ENCODE results near the gene FGD1. TPM values are rescaled to one million over a fixed set of nuclear protein-coding genes. Genes with fewer than 3 reads are reported as not detected.

FGD1 gene
- total and polyA plus RNA-seq, 3 donors from 2014 or later = 5.2 to 6.3 (median 6.0) TPM

- H3K4me1 ChIP-seq = no peaks in the 10 kb centered on the region
- no peak for DNase-seq
- WGBS, 2 donors = 100% methylated on average over 3 to 4 of the region's 21 CpGs
- no peak overlapping the region for H3K27ac ChIP-seq
- H3K27me3 ChIP-seq = no peaks in the 10 kb centered on the region
- intact Hi-C loops (cut with DNase I; ENCODE audit: low total_unique reads) = no loop called here
- no peaks in the 10 kb centered on the region for H3K9me3 ChIP-seq
- H3K4me3 ChIP-seq = no peak overlapping the region
- no peaks in the 10 kb centered on the region for H3K36me3 ChIP-seq (ENCODE audit: low read depth, missing control alignments)
- TF ChIP-seq CTCF (IDR thresholded peaks at IDR 0.05) = no peak
Measured at GRCh38 chrX:54470054-54470760, 25.8 kb downstream of the FGD1 start.

DNA sequence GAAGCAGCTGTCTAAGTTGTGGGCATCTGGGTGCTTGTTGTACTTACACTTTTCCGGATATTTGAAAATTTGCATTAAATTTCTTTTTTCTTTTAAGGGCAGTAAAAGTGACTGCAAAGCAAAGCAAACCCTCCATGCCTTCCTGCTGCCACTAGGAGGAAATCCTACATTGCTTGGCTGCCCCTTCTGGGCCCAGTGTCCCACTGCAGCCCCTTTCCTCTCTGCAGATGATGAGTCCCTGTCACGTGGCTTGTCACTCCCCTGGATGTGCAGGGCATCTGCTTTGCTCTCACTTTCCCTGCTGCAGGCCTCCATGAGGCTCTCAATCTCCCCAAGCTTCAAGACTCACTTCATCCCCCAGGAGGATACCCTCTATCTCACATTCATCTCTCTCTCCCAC lies 43.1 kb downstream of the FGD1 start:
- TF ChIP-seq POLR2A (IDR thresholded peaks at IDR 0.05) (no peak), CTCF (IDR thresholded peaks at IDR 0.05) (no peak)
- WGBS, 2 donors = 51 to 53% methylated on average over 2 of the region's 2 CpGs
- DNase-seq = no peak
- no peaks in the 10 kb centered on the region for H3K27me3 ChIP-seq
- intact Hi-C loops (cut with DNase I; ENCODE audit: low total_unique reads) = no loop called here
- H3K9me3 ChIP-seq = no peaks in the 10 kb centered on the region
- no peak overlapping the region for H3K27ac ChIP-seq
- H3K4me3 ChIP-seq = no peak overlapping the region
- H3K36me3 ChIP-seq (ENCODE audit: low read depth, missing control alignments) = no peaks in the 10 kb centered on the region
- no peaks in the 10 kb centered on the region for H3K4me1 ChIP-seq

GRCh38 chrX:54449929-54450328 lies 46.1 kb downstream of the FGD1 start:
- no peak for DNase-seq
- no peaks in the 10 kb centered on the region for H3K36me3 ChIP-seq (ENCODE audit: low read depth, missing control alignments)
- no peaks in the 10 kb centered on the region for H3K4me1 ChIP-seq
- H3K27ac ChIP-seq = no peak overlapping the region
- no peak overlapping the region for H3K4me3 ChIP-seq
- intact Hi-C loops (cut with DNase I; ENCODE audit: low total_unique reads) = no loop called here
- H3K27me3 ChIP-seq = no peaks in the 10 kb centered on the region
- TF ChIP-seq CTCF (IDR thresholded peaks at IDR 0.05) (no peak), POLR2A (IDR thresholded peaks at IDR 0.05) (no peak)
- no peaks in the 10 kb centered on the region for H3K9me3 ChIP-seq

DNA sequence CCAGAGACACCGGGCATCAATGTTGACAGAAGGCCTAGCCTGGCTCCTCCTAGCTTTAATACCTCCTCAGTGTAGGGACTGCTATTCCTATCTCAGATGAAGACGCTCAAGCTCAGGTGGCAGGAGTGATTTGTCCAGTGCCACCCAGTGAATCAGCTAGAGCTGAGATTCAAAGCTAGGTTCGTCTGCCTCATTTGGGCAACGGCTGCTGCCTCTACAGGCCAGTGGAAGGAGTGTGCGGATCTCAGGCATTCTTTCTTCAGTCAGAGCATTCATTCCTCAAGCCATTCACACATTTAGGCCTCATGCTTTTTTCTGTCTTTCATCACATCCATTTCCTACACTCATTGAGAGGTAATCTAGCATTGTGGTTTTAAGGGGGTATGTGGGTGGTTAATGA lies 48.6 kb downstream of the FGD1 start:
- H3K36me3 ChIP-seq (ENCODE audit: low read depth, missing control alignments) = no peaks in the 10 kb centered on the region
- no peak overlapping the region for H3K4me3 ChIP-seq
- no peak overlapping the region for H3K27ac ChIP-seq
- no peaks in the 10 kb centered on the region for H3K27me3 ChIP-seq
- H3K9me3 ChIP-seq = no peaks in the 10 kb centered on the region
- no peaks in the 10 kb centered on the region for H3K4me1 ChIP-seq
- intact Hi-C loops (cut with DNase I; ENCODE audit: low total_unique reads) = no loop called here
- TF ChIP-seq POLR2A (IDR thresholded peaks at IDR 0.05) (no peak), CTCF (IDR thresholded peaks at IDR 0.05) (no peak)
- WGBS, 2 donors = 75 to 93% methylated on average over 4 to 5 of the region's 5 CpGs
- peak; percentile 28 for DNase-seq

GRCh38 chrX:54446084-54446483 lies 50.0 kb downstream of the FGD1 start:
- 60 to 100% methylated on average over 1 of the region's 17 CpGs for WGBS, 2 donors
- H3K9me3 ChIP-seq = no peaks in the 10 kb centered on the region
- TF ChIP-seq CTCF (IDR thresholded peaks at IDR 0.05) (no peak), POLR2A (IDR thresholded peaks at IDR 0.05) (no peak)
- no peak for DNase-seq
- no peaks in the 10 kb centered on the region for H3K36me3 ChIP-seq (ENCODE audit: low read depth, missing control alignments)
- H3K27me3 ChIP-seq = no peaks in the 10 kb centered on the region
- H3K27ac ChIP-seq = no peak overlapping the region
- H3K4me1 ChIP-seq = no peaks in the 10 kb centered on the region
- intact Hi-C loops (cut with DNase I; ENCODE audit: low total_unique reads) = no loop called here
- no peak overlapping the region for H3K4me3 ChIP-seq

All from testis (tissue), 3 donors.